Activated CD8-positive, alpha-beta memory T cell treated with anti-CD3 and anti-CD28 coated beads, Interleukin-2, amount 50 U/mL, for 24 hours (primary cell): ENCODE measurements around the gene FOXRED1.
"Not testable (repeated sequence)": the region's sequence is repeated elsewhere in the genome, so short reads cannot be mapped to it uniquely, and the experiment has no call there.

Experiments used
- DNase-seq: peaks from one replicate; pipeline ENCODE4 v3.0.0-alpha.2; 2020; ENCODE audit errors: extremely low read depth

The FOXRED1 gene

DNA sequence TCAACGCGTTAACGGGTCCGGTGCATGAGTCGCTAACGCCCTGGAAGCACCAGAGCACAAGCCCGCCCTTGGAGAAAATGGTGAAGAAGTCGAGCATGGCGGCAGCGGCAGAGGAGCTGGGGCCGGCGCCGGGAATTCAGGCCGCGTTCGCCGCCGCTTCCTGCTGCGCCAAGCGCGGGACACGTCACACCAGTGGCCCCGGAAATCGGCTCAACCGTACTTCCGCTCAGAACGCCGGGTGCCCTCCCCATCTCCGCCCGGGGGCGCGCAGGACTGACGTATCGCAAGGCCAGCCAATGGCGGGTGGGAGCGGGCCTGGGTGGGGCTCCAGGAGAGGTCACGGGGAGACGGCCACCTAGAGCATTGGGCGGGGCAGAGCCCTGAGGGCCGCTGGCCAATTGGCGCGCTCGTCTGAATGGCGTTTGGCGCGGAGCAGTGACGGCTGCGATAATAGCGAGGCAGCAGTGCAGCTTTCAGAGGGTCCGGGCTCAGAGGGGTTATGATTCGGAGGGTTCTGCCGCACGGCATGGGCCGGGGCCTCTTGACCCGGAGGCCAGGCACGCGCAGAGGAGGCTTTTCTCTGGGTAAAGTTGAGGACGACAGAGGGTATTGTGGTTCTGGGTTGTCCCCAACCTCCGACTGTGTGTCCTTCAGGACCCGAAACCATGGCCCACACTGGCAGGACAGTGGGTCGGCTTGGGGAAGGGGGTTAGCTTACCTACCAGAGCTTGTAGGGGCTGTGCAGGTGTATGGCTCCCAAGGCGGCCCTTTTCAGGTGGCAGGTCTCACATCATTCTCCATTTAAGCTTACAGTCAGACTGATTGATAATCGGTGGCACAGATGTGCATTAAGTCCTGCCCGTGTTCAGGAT is at the start of gene FOXRED1, which contains the start of gene SRPRA:
Gene FOXRED1, plus strand, starts transcription at position 447 of the 872 bp plus-strand sequence. Its CDS starts 53 bp downstream, at position 500.
Gene SRPRA, minus strand, starts transcription at position 188 of the 872 bp plus-strand sequence. Its CDS starts 91 bp downstream, at position 97.
- peak; percentile 98 for DNase-seq

- no peak for DNase-seq
Observed at GRCh38 chr11:126219547-126219946, 49.4 kb upstream of the FOXRED1 start.

- DNase-seq: no peak
Observed at GRCh38 chr11:126224647-126225294, 44.2 kb upstream of the FOXRED1 start.

- DNase-seq: no peak
Observed at GRCh38 chr11:126225295-126225665, 43.7 kb upstream of the FOXRED1 start.

DNA sequence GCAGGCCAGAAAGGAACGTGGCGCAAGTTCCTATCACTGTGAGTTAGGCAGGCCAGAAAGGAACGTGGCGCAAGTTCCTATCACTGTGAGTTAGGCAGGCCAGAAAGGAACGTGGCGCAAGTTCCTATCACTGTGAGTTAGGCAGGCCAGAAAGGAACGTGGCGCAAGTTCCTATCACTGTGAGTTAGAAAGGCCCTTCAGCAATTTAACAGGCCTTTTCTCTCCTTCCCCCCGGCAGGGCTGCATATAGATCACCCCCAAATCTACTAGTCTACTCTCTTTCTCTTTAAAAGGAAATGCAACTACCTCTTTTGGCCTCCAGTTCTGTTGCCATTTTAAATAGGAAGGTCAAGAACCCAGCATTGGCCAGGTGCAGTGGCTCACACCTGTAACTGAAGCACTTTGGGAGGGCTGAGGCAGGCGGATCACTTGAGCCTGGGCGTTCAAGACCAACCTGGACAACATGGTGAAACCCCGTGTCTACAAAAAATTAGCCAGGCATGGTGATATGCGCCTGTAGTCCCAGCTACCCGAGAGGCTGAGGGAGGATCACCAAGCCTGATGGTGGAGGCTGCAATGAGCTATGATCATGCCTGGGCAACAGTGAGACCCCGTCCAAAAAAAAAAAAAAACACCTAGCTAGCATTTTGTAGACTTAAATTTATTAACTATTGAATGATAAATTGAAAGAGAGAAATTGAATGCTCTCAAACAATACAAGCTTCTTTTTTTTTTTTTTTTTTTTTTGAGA is 42.4 kb upstream of the FOXRED1 start:
- DNase-seq: no peak

DNA sequence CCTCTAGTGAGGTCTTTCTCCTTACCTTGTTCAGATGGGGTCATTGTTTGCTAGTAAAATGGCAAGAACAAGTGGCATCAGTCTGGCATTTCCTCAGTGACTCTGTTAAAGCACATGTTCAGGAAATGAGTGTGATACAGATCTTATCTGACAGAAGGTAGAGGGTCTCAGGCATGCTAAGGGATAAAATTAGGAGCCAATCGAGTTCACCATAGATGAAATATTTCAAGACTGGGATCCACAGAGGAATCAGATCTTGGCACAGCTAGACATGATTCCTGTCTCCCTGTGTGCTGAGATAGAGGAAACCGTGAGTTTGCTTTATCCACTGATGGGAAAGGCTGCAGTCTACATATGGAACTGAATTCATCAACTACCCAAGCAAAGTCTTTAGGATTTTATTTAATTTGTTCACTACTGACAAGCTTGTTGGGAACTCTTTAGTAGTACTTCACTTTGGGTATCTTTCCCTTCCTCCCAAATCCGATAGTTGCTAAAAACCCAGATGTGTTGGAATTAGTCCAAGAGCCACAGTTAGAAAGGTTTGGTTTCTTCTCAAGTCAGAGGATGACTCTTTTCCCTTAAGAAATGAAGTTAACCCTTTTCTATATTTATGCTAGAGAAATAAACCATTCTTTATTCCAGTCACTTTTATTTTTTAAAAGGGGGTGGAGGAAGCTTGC is 39.0 kb upstream of the FOXRED1 start:
- no peak for DNase-seq

DNA sequence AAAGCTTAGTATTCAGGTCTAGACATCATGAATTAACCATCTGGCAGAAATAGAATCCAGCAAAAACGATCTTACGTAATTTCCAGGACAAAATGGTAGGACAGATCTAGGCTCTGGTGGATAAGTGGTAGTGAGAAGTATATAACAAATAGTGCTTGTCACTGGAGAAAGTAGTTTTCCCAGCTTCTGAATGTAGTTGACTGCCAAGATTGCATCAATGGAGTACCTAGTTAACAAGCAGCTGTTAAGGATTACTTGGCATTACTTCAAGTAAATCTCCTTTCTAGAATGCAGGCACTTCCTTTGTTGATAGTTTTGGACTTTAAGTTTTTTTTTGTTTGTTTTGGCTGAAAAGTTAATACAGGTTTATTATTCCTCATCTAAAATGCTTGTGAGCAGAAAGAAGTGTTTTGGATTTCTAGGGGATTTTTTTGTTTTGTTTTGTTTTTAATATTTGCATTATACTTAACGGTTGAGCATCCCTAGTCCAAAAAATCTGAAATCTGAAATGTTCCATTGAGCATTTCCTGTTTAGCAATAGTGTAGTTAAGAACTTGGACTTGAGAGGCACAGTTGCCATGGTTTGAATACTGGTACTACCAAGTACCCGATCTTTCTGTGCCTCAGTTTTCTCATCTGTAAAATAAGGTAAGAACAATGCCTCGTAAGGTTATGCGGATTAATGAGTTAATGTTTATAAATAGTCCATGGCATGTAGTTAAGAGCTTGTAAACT is 37.1 kb upstream of the FOXRED1 start:
- no peak for DNase-seq

GRCh38 chr11:126232683-126233082 is 36.3 kb upstream of the FOXRED1 start:
- no peak for DNase-seq

DNA sequence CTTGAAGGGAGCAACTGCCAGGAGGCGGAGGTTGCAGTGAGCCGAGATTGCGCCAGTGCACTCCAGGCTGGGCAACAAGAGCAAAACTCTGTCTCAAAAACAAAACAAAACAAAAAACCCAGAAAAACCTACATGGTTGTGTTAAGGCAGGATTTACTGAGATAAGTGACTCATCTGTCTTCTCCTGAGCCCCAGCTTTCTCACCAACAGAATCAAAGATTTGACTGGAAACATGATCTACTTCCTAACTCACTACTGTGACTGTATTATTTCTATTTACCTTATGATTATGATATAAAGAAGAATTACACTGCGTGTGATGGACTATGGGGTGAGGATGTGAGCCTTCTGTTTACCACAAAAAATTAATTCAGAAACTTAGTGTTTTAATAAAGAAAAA is 35.6 kb upstream of the FOXRED1 start:
- DNase-seq: no peak

- no peak for DNase-seq
Observed at GRCh38 chr11:126246636-126247035, 22.3 kb upstream of the FOXRED1 start.

GRCh38 chr11:126253265-126253664 is 15.7 kb upstream of the FOXRED1 start:
- DNase-seq: no peak

DNA sequence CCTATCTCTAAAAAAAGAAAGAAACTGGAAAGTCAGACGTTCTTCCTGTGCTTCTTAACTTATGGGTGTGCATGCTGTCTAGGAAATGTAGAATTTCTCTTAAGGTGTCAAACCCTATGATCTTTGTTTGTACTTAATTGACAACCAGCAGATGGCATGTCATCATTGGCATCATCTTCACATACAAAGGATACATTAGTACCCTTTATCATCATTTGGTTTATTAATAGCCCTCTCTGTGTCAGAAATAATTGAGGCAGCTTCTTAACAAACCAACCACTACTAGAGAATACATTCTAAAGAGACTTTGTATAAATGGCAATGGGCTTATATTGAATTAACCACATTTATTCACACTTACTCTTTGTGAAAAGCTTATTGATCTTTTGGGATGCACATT is 14.1 kb upstream of the FOXRED1 start:
- no peak for DNase-seq

DNA sequence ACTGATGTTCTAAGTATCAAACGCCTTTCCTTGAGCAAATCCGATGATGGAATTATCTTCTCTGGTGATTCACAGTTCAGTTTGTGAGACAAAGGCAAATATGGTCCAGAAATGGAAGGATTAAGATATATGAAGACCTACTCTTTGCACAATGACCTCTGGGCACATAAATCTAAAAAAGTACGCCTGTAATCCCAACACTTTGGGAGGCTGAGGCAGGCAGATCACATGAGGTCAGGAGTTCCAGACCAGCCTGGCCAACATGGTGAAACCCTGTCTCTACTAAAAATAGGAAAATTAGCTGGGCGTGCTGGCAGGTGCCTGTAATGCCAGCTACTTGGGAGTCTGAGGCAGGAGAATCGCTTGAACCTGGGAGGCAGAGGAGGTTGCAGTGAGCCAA is 13.4 kb upstream of the FOXRED1 start:
- not testable (repeated sequence) for DNase-seq

DNA sequence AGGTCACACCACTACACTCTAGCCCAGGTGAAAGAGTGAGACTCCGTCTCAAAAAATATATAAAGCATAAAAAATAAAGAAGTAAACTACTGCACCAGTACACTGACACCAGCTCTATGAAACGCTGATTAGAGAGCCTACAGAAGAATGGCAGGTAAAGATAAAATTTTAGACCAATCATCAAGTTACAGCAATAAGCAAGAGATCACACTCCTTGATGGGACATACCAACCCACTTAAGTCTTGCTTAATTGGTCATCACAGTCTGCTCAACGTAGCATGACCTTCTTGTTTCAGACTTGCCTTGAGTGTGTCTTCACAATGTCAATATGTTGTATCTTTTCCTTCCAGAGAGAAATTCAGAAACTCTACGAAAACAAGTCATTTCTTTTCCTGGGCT is 12.7 kb upstream of the FOXRED1 start:
- no peak for DNase-seq

GRCh38 chr11:126257144-126257543 is 11.8 kb upstream of the FOXRED1 start:
- no peak for DNase-seq

DNA sequence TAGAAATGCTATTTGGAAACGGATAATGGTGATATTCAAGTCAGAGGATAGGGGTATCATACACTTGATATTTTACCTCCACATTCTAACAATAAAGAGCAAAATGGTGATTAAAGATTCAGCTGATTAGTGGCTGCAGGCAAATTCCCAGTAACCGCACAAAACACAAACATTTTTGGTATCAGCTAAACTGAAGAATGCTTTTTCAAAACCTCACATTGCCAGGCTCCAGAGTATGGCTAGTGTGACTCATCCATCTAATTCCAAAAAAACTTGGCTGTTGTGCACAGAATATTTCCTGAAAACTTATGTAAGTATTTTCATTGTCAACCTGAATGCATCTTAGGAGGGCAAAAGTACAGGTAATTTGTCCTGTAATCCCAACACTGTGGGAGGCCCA is 11.2 kb upstream of the FOXRED1 start:
- DNase-seq: no peak

- no peak for DNase-seq
Observed at GRCh38 chr11:126262216-126262615, 6.7 kb upstream of the FOXRED1 start.

GRCh38 chr11:126263489-126263888 is 5.5 kb upstream of the FOXRED1 start:
- no peak for DNase-seq

DNA sequence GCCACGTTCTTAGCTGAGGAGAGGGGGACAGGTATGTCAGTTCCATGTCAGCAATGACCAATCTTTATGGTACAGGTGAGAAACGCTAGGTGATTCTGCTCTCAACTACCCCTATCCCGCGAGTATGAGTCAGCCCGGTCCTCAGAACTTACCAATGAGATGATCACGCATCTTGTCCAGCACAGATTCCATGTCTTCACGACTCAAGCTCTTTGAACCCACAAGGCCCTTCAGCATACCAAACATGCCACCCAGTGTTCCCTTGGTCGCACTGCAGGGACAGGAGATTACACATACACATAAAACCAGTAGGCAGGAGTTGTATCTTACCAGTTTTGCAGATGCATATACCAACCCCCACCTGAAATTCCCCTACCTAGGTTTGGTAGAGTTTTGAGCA is 3.1 kb upstream of the FOXRED1 start:
- no peak for DNase-seq

DNA sequence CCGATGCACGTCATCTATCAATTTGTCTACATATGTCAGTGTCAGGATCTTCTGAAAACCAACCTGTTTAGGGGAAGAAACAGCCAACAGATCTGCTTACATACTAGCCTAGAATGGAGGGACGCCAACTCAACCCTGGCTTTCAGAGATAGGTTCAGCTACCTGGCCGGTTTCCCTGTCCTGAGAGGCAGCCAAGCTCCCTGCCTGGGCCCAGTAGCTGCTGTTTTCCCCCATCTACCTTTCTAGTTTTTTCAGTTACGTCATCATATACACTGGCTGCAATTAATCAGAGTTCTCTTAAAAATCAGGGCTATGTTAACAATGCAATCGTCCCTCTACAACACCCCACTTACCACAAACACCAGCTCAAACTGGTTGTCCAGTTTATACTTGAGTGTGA is 1.3 kb upstream of the FOXRED1 start:
- no peak for DNase-seq

- no peak for DNase-seq
Observed at GRCh38 chr11:126268361-126268707, 620 bp upstream of the FOXRED1 start.
